Raji (cell line): ENCODE measurements around the gene CCDC191.

Experiments
- POLR2A ChIP-seq: IDR thresholded peaks from 2 replicates; pipeline ENCODE4 v1.6.1; 2011; ENCODE audit warnings: low read depth, low read length, control low read depth; ENCODE audit not compliant: insufficient read depth

CCDC191 gene

GRCh38 chr3:114056130-114057010 lies at the start of gene CCDC191, which contains the start of gene QTRT2:
TSS of gene CCDC191 (minus strand) at chr3:114056526. CDS start at chr3:114056466, 60 bp downstream.
TSS of gene QTRT2 (plus strand) at chr3:114056737. CDS start at chr3:114065258, 8,521 bp downstream.
- peak; percentile 79 for TF ChIP-seq POLR2A

- TF ChIP-seq POLR2A: no peak
These were observed 48.1 kb upstream of the CCDC191 start for GRCh38 chr3:114104414-114104813.

GRCh38 chr3:114103858-114104257 lies 47.5 kb upstream of the CCDC191 start:
- no peak for TF ChIP-seq POLR2A

- TF ChIP-seq POLR2A: no peak
These were observed 46.9 kb upstream of the CCDC191 start for GRCh38 chr3:114103181-114103580.

- TF ChIP-seq POLR2A: no peak
These were observed 44.8 kb upstream of the CCDC191 start for GRCh38 chr3:114101101-114101500.

- TF ChIP-seq POLR2A: no peak
These were observed 39.5 kb upstream of the CCDC191 start for GRCh38 chr3:114095796-114096195.

- no peak for TF ChIP-seq POLR2A
These were observed 37.3 kb upstream of the CCDC191 start for GRCh38 chr3:114093596-114093995.

- TF ChIP-seq POLR2A: no peak
These were observed 36.7 kb upstream of the CCDC191 start for GRCh38 chr3:114093016-114093380.

- TF ChIP-seq POLR2A: no peak
These were observed 36.1 kb upstream of the CCDC191 start for GRCh38 chr3:114092151-114093015.

GRCh38 chr3:114089675-114090074 lies 33.3 kb upstream of the CCDC191 start:
- TF ChIP-seq POLR2A: no peak

GRCh38 chr3:114086356-114086755 lies 30.0 kb upstream of the CCDC191 start:
- no peak for TF ChIP-seq POLR2A

GRCh38 chr3:114083112-114083511 lies 26.8 kb upstream of the CCDC191 start:
- no peak for TF ChIP-seq POLR2A

GRCh38 chr3:114081037-114081436 lies 24.7 kb upstream of the CCDC191 start:
- TF ChIP-seq POLR2A: no peak

- no peak for TF ChIP-seq POLR2A
These were observed 23.9 kb upstream of the CCDC191 start for GRCh38 chr3:114080201-114080600.

GRCh38 chr3:114079761-114080160 lies 23.4 kb upstream of the CCDC191 start:
- TF ChIP-seq POLR2A: no peak

- no peak for TF ChIP-seq POLR2A
These were observed 21.8 kb upstream of the CCDC191 start for GRCh38 chr3:114078126-114078525.
